Activated CD4-positive, alpha-beta memory T cell treated with anti-CD3 and anti-CD28 coated beads for 36 hours (primary cell): Measurements from ENCODE around the gene CETN1. TPM values are rescaled to one million over a fixed set of nuclear protein-coding genes. Genes with fewer than 3 reads are reported as not detected.

Experiments used
- total RNA-seq, 2 experiments: library from RNA; stranded (reverse); gene quantifications; one replicate each; pipeline ENCODE4 v1.2.3, GENCODE V29; 2021

CETN1 gene
- total RNA-seq, 2 experiments from 2014 or later: not detected

Other genes starting within 250 kb of the CETN1 start
- gene COLEC12, start 79.7 kb upstream of the CETN1 start, total RNA-seq: not detected
- not detected for gene CLUL1, start 16.6 kb downstream of the CETN1 start, total RNA-seq
- 100 to 1,000 TPM; 281 to 287 TPM for gene TYMS, start 77.3 kb downstream of the CETN1 start, total RNA-seq
- gene ENOSF1, start 132.2 kb downstream of the CETN1 start, total RNA-seq: 10 to 100 TPM; 59.1 to 61.2 TPM
- gene YES1, start 231.9 kb downstream of the CETN1 start, total RNA-seq: 10 to 100 TPM; 14.2 to 17.0 TPM